HepG2 (cell line): ENCODE results near the gene ALDH3B2. TPM values are rescaled to one million over a fixed set of nuclear protein-coding genes. Genes with fewer than 3 reads are reported as not detected.
A peak's percentile ranks its signal among the peaks of the same experiment; 100 is the strongest.

Experiments used
- FUBP1 ChIP-seq: sonication (generic); formaldehyde crosslinking; IDR thresholded peaks from 2 replicates; pipeline ENCODE4 v1.5.1; 2020; ENCODE audit warnings: missing genetic modification reagents, mild to moderate bottlenecking, borderline replicate concordance
- SP1 ChIP-seq, 2 experiments: fragments of 450-650 bp in 1 of 2; sonication (generic) in 1 of 2; formaldehyde crosslinking in 1 of 2; IDR thresholded peaks; 2 replicates each; pipeline versions ENCODE4 v1.4.0 to v1.6.1; 2016 to 2020; ENCODE audit warnings: missing genetic modification reagents in 1 of 2
- TCF12 ChIP-seq, 2 experiments: fragments of 450-650 bp in 1 of 2; sonication (generic) in 1 of 2; formaldehyde crosslinking in 1 of 2; IDR thresholded peaks; 2 replicates each; pipeline versions ENCODE4 v1.6.1 to v1.8.0; 2017 to 2022; ENCODE audit warnings: antibody characterized with exemption in 1 of 2, mild to moderate bottlenecking in 1 of 2, missing genetic modification reagents in 1 of 2, moderate library complexity in 1 of 2
- ZFP62 ChIP-seq: sonication (generic); formaldehyde crosslinking; IDR thresholded peaks from 2 replicates; pipeline ENCODE4 v1.4.0; 2020; ENCODE audit warnings: missing genetic modification reagents
- ZNF296 ChIP-seq: sonication (generic); formaldehyde crosslinking; conservative IDR thresholded peaks from 2 replicates; pipeline ENCODE4 v1.5.0; 2020; ENCODE audit warnings: mild to moderate bottlenecking, missing genetic modification reagents
- ZNF691 ChIP-seq: sonication (generic); formaldehyde crosslinking; IDR thresholded peaks from 2 replicates; pipeline ENCODE4 v1.4.0; 2020; ENCODE audit warnings: missing genetic modification reagents, low read depth, mild to moderate bottlenecking, borderline replicate concordance
- ZSCAN20 ChIP-seq: sonication (generic); formaldehyde crosslinking; IDR thresholded peaks from 2 replicates; pipeline ENCODE4 v1.4.0; 2020; ENCODE audit warnings: missing genetic modification reagents, mild to moderate bottlenecking, borderline replicate concordance
- polyA plus RNA-seq, 8 experiments: library from polyadenylated mRNA; depleted of rRNA in 3 of 8; stranded (reverse) in 7 of 8; unstranded in 1 of 8; fragments of >200 nt; fragmentation: Illumina TruSeq in 4 of 8; extraction: Trizol in 4 of 8; gene quantifications; 2 replicates each; pipeline versions ENCODE4 v1.2.1 to v1.2.3, GENCODE V29; 2011 to 2016; ENCODE audit warnings: low read depth in 4 of 8, missing spikeins in 1 of 8, mixed read lengths in 1 of 8; ENCODE audit not compliant: insufficient read depth in 1 of 8
- total RNA-seq, 5 experiments: library from RNA; depleted of rRNA; stranded (reverse); fragments of >200 nt; fragmentation: Illumina TruSeq; extraction: Trizol; gene quantifications; 2 replicates each; pipeline ENCODE4 v1.2.3, GENCODE V29; 2016; ENCODE audit warnings: low read depth in 1 of 5
- TF ChIP-seq, protein P1 (sequence below): sonication (generic); formaldehyde crosslinking; IDR thresholded peaks from 2 replicates; pipeline ENCODE4 v1.8.1; 2022; ENCODE audit warnings: mild to moderate bottlenecking, missing genetic modification reagents
- TF ChIP-seq, protein P2 (sequence below): sonication (generic); formaldehyde crosslinking; IDR thresholded peaks from 2 replicates; pipeline ENCODE4 v1.8.0; 2022; ENCODE audit warnings: mild to moderate bottlenecking, missing genetic modification reagents
- TF ChIP-seq, protein P3 (sequence below): sonication (generic); formaldehyde crosslinking; IDR thresholded peaks from 2 replicates; pipeline ENCODE4 v1.5.0; 2020; ENCODE audit warnings: mild to moderate bottlenecking, missing genetic modification reagents
- TF ChIP-seq, protein P4 (sequence below): sonication (generic); formaldehyde crosslinking; IDR thresholded peaks from 2 replicates; pipeline ENCODE4 v1.5.1; 2020; ENCODE audit warnings: mild to moderate bottlenecking, missing genetic modification reagents, moderate library complexity
- TF ChIP-seq, protein P5 (sequence below): sonication (generic); formaldehyde crosslinking; IDR thresholded peaks from 2 replicates; pipeline ENCODE4 v1.4.0; 2020; ENCODE audit warnings: low read depth, mild to moderate bottlenecking, missing genetic modification reagents

The ALDH3B2 gene
- total and polyA plus RNA-seq, 2 of the 13 experiments (the other 11 are each of a cell fraction or from before 2014, with no cell fraction given), result not detected

GRCh38 chr11:67640021-67640757 is 34.2 kb downstream of the ALDH3B2 start (continued):
- TF ChIP-seq FUBP1, result no peak
- no peak for TF ChIP-seq ZFP62
- TF ChIP-seq, protein P1, sequence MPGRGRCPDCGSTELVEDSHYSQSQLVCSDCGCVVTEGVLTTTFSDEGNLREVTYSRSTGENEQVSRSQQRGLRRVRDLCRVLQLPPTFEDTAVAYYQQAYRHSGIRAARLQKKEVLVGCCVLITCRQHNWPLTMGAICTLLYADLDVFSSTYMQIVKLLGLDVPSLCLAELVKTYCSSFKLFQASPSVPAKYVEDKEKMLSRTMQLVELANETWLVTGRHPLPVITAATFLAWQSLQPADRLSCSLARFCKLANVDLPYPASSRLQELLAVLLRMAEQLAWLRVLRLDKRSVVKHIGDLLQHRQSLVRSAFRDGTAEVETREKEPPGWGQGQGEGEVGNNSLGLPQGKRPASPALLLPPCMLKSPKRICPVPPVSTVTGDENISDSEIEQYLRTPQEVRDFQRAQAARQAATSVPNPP (CRISPR knock-in tag), result no peak
- TF ChIP-seq, protein P2, sequence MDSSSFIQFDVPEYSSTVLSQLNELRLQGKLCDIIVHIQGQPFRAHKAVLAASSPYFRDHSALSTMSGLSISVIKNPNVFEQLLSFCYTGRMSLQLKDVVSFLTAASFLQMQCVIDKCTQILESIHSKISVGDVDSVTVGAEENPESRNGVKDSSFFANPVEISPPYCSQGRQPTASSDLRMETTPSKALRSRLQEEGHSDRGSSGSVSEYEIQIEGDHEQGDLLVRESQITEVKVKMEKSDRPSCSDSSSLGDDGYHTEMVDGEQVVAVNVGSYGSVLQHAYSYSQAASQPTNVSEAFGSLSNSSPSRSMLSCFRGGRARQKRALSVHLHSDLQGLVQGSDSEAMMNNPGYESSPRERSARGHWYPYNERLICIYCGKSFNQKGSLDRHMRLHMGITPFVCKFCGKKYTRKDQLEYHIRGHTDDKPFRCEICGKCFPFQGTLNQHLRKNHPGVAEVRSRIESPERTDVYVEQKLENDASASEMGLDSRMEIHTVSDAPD (CRISPR knock-in tag), result no peak
- TF ChIP-seq, protein P3, sequence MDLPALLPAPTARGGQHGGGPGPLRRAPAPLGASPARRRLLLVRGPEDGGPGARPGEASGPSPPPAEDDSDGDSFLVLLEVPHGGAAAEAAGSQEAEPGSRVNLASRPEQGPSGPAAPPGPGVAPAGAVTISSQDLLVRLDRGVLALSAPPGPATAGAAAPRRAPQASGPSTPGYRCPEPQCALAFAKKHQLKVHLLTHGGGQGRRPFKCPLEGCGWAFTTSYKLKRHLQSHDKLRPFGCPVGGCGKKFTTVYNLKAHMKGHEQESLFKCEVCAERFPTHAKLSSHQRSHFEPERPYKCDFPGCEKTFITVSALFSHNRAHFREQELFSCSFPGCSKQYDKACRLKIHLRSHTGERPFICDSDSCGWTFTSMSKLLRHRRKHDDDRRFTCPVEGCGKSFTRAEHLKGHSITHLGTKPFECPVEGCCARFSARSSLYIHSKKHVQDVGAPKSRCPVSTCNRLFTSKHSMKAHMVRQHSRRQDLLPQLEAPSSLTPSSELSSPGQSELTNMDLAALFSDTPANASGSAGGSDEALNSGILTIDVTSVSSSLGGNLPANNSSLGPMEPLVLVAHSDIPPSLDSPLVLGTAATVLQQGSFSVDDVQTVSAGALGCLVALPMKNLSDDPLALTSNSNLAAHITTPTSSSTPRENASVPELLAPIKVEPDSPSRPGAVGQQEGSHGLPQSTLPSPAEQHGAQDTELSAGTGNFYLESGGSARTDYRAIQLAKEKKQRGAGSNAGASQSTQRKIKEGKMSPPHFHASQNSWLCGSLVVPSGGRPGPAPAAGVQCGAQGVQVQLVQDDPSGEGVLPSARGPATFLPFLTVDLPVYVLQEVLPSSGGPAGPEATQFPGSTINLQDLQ, result peak; percentile 77; the same call in 1 of the 2 replicates
- no peak for TF ChIP-seq ZNF296 (CRISPR knock-in tag)
- no peak for TF ChIP-seq ZNF691 (CRISPR knock-in tag)
- TF ChIP-seq, protein P4, sequence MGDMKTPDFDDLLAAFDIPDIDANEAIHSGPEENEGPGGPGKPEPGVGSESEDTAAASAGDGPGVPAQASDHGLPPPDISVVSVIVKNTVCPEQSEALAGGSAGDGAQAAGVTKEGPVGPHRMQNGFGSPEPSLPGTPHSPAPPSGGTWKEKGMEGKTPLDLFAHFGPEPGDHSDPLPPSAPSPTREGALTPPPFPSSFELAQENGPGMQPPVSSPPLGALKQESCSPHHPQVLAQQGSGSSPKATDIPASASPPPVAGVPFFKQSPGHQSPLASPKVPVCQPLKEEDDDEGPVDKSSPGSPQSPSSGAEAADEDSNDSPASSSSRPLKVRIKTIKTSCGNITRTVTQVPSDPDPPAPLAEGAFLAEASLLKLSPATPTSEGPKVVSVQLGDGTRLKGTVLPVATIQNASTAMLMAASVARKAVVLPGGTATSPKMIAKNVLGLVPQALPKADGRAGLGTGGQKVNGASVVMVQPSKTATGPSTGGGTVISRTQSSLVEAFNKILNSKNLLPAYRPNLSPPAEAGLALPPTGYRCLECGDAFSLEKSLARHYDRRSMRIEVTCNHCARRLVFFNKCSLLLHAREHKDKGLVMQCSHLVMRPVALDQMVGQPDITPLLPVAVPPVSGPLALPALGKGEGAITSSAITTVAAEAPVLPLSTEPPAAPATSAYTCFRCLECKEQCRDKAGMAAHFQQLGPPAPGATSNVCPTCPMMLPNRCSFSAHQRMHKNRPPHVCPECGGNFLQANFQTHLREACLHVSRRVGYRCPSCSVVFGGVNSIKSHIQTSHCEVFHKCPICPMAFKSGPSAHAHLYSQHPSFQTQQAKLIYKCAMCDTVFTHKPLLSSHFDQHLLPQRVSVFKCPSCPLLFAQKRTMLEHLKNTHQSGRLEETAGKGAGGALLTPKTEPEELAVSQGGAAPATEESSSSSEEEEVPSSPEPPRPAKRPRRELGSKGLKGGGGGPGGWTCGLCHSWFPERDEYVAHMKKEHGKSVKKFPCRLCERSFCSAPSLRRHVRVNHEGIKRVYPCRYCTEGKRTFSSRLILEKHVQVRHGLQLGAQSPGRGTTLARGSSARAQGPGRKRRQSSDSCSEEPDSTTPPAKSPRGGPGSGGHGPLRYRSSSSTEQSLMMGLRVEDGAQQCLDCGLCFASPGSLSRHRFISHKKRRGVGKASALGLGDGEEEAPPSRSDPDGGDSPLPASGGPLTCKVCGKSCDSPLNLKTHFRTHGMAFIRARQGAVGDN (CRISPR knock-in tag), result peak; percentile 86
- no peak for TF ChIP-seq ZSCAN20 (CRISPR knock-in tag)
- TF ChIP-seq, protein P5, sequence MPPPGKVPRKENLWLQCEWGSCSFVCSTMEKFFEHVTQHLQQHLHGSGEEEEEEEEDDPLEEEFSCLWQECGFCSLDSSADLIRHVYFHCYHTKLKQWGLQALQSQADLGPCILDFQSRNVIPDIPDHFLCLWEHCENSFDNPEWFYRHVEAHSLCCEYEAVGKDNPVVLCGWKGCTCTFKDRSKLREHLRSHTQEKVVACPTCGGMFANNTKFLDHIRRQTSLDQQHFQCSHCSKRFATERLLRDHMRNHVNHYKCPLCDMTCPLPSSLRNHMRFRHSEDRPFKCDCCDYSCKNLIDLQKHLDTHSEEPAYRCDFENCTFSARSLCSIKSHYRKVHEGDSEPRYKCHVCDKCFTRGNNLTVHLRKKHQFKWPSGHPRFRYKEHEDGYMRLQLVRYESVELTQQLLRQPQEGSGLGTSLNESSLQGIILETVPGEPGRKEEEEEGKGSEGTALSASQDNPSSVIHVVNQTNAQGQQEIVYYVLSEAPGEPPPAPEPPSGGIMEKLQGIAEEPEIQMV (CRISPR knock-in tag), result peak; percentile 73; the same call in 1 of the 2 replicates
- no peak for TF ChIP-seq TCF12 (IDR thresholded peaks at IDR 0.05)
- no peak for TF ChIP-seq TCF12 (CRISPR knock-in tag; IDR thresholded peaks at IDR 0.05)
- no peak for TF ChIP-seq SP1 (IDR thresholded peaks at IDR 0.05)
- 0 out of 2 replicates have a peak, but pooled peaks have one; percentile 14 for TF ChIP-seq SP1 (CRISPR knock-in tag; IDR thresholded peaks at IDR 0.05)
